Thyroid gland (tissue), 4 donors: ENCODE data around the gene PSMF1. TPM values are rescaled to one million over a fixed set of nuclear protein-coding genes. Genes with fewer than 3 reads are reported as not detected.

Experiments
- DNase-seq, 2 donors: peaks; one replicate each; pipeline ENCODE4 v3.0.0-alpha.2; 2019
- H3K27ac ChIP-seq, 3 donors: fragments of 200-600 bp; sonication (generic); 1 replicate in 2 of 3; 2 replicates in 1 of 3; pipeline ENCODE4 v1.5.1; 2016 to 2019; ENCODE audit warnings: mild to moderate bottlenecking in 1 of 3, moderate library complexity in 1 of 3
- H3K27me3 ChIP-seq: fragments of 200-600 bp; sonication (generic); one replicate; pipeline ENCODE4 v1.5.1; 2019
- H3K36me3 ChIP-seq, 2 donors: fragments of 200-600 bp; sonication (generic); one replicate each; pipeline ENCODE4 v1.5.1; 2016 to 2019
- H3K4me1 ChIP-seq, 2 donors: fragments of 200-600 bp; sonication (generic); one replicate each; pipeline ENCODE4 v1.5.1; 2017 to 2019
- H3K4me3 ChIP-seq, 3 donors: fragments of 200-600 bp; sonication (generic); replicated peaks in 1 of 3; 1 replicate in 2 of 3; 2 replicates in 1 of 3; pipeline ENCODE4 v1.5.1; 2016; ENCODE audit warnings: mild to moderate bottlenecking in 1 of 3
- H3K9me3 ChIP-seq: fragments of 200-600 bp; sonication (generic); one replicate; pipeline ENCODE4 v1.5.1; 2017
- CTCF ChIP-seq, 6 experiments: fragments of 200-600 bp in 3 of 6; fragments of 450-650 bp in 3 of 6; sonication (generic) in 3 of 6; IDR thresholded peaks; one replicate each; pipeline ENCODE4 v1.5.1; 2016 to 2019; ENCODE audit warnings: antibody characterized with exemption in 6 of 6, mild to moderate bottlenecking in 2 of 6, inconsistent platforms in 1 of 6, moderate library complexity in 1 of 6
- POLR2A ChIP-seq, 2 donors: fragments of 450-650 bp; IDR thresholded peaks; one replicate each; pipeline ENCODE4 v1.6.1; 2017; ENCODE audit warnings: antibody characterized with exemption in 2 of 2, mild to moderate bottlenecking in 2 of 2, moderate library complexity in 1 of 2
- WGBS, 2 donors: methylation state at CpG; one replicate each; pipeline ENCODE4 v1.1.5; 2017; 5-methylcytosine and 5-hydroxymethylcytosine counted together
- intact Hi-C: fragments of 100-400 bp; cut with DNase I; formaldehyde crosslinking; loops from one replicate; pipeline ENCODE4 v1.15.1; 2023
- total RNA-seq, 4 donors: library from RNA; depleted of rRNA; stranded (reverse); fragments of >200 nt; gene quantifications; one replicate each; pipeline ENCODE4 v1.2.3, GENCODE V29; 2016

The PSMF1 gene
- total RNA-seq, 4 donors from 2014 or later: 74.8 to 189 (median 105) TPM

GRCh38 chr20:1131354-1131753 is 13.0 kb downstream of the PSMF1 start:
- no peak overlapping the region for H3K27ac ChIP-seq
- no peaks in the 10 kb centered on the region for H3K27me3 ChIP-seq
- WGBS, 2 donors: 86% methylated on average over 3 of the region's 3 CpGs
- H3K4me3 ChIP-seq: no peak overlapping the region
- intact Hi-C loops: no loop called here
- H3K4me1 ChIP-seq: no peaks in the 10 kb centered on the region
- no peak for TF ChIP-seq CTCF (IDR thresholded peaks at IDR 0.05)
- no peak for TF ChIP-seq POLR2A (IDR thresholded peaks at IDR 0.05)
- no peak for DNase-seq
- H3K36me3 ChIP-seq: peaks cover 50 to 51% of the 10 kb centered on the region in 2 donors
- H3K9me3 ChIP-seq: no peaks in the 10 kb centered on the region

- no peak overlapping the region for H3K4me3 ChIP-seq
- DNase-seq: no peak
- H3K27me3 ChIP-seq: no peaks in the 10 kb centered on the region
- whole genome bisulfite sequencing, 2 donors: 91 to 100% methylated on average over 2 of the region's 2 CpGs
- intact Hi-C loops: no loop called here
- no peak overlapping the region for H3K27ac ChIP-seq
- peaks cover 36 to 39% of the 10 kb centered on the region in 2 donors for H3K36me3 ChIP-seq
- TF ChIP-seq POLR2A (IDR thresholded peaks at IDR 0.05) (no peak), CTCF (IDR thresholded peaks at IDR 0.05) (no peak)
- H3K9me3 ChIP-seq: no peaks in the 10 kb centered on the region
- no peaks in the 10 kb centered on the region for H3K4me1 ChIP-seq
These were observed 16.0 kb downstream of the PSMF1 start for GRCh38 chr20:1134355-1134754.

- Histone ChIP-seq H3K27ac (no peak overlapping the region), H3K4me1 (no peaks in the 10 kb centered on the region), H3K9me3 (no peaks in the 10 kb centered on the region), H3K4me3 (no peak overlapping the region), H3K36me3 (peaks cover 36 to 39% of the 10 kb centered on the region in 2 donors), H3K27me3 (no peaks in the 10 kb centered on the region)
- intact Hi-C loops: no loop called here
- 95 to 97% methylated on average over 12 of the region's 12 CpGs for WGBS, 2 donors
- DNase-seq: no peak
- no peak for TF ChIP-seq POLR2A (IDR thresholded peaks at IDR 0.05)
- no peak for TF ChIP-seq CTCF (IDR thresholded peaks at IDR 0.05)
These were observed 16.4 kb downstream of the PSMF1 start for GRCh38 chr20:1134836-1135235.

GRCh38 chr20:1137236-1137635 is 18.8 kb downstream of the PSMF1 start:
- 71 to 86% methylated on average over 4 of the region's 4 CpGs for WGBS, 2 donors
- Histone ChIP-seq H3K27ac (no peak overlapping the region), H3K4me1 (no peaks in the 10 kb centered on the region), H3K36me3 (peaks cover 27 to 37% of the 10 kb centered on the region in 2 donors), H3K4me3 (no peak overlapping the region), H3K9me3 (no peaks in the 10 kb centered on the region), H3K27me3 (no peaks in the 10 kb centered on the region)
- intact Hi-C loops: no loop called here
- DNase-seq: no peak
- no peak for TF ChIP-seq CTCF (IDR thresholded peaks at IDR 0.05)
- no peak for TF ChIP-seq POLR2A (IDR thresholded peaks at IDR 0.05)

GRCh38 chr20:1144401-1145172 is 26.2 kb downstream of the PSMF1 start:
- intact Hi-C loops: no loop called here
- no peaks in the 10 kb centered on the region for H3K9me3 ChIP-seq
- H3K4me3 ChIP-seq: no peak overlapping the region
- H3K27ac ChIP-seq: no peak overlapping the region
- H3K27me3 ChIP-seq: no peaks in the 10 kb centered on the region
- no peak for DNase-seq
- TF ChIP-seq POLR2A (IDR thresholded peaks at IDR 0.05) (no peak), CTCF (IDR thresholded peaks at IDR 0.05) (no peak)
- H3K36me3 ChIP-seq: peaks cover 6 to 22% of the 10 kb centered on the region in 2 donors
- no peaks in the 10 kb centered on the region for H3K4me1 ChIP-seq
- WGBS, 2 donors: 89 to 90% methylated on average over 10 of the region's 10 CpGs
